Measurements from ENCODE around the gene MAP1S. TPM values are rescaled to one million over a fixed set of nuclear protein-coding genes. Genes with fewer than 3 reads are reported as not detected.

Gene MAP1S
- total RNA-seq, 2 experiments from 2014 or later = 18.1 to 21.4 TPM

- peaks cover 4% of the 10 kb centered on the region for H3K4me1 ChIP-seq (ENCODE audit: insufficient read depth, low read length)
- Mint-ChIP-seq H3K36me3 (ENCODE audit: low read depth) (no peaks in the 10 kb centered on the region), H3K4me3 (no peak overlapping the region), H3K9me3 (no peaks in the 10 kb centered on the region), H3K27ac (no peak overlapping the region), H3K27me3 (no peaks in the 10 kb centered on the region), H3K4me1 (ENCODE audit: low read depth) (peaks cover 4% of the 10 kb centered on the region)
- TF ChIP-seq, protein P1, sequence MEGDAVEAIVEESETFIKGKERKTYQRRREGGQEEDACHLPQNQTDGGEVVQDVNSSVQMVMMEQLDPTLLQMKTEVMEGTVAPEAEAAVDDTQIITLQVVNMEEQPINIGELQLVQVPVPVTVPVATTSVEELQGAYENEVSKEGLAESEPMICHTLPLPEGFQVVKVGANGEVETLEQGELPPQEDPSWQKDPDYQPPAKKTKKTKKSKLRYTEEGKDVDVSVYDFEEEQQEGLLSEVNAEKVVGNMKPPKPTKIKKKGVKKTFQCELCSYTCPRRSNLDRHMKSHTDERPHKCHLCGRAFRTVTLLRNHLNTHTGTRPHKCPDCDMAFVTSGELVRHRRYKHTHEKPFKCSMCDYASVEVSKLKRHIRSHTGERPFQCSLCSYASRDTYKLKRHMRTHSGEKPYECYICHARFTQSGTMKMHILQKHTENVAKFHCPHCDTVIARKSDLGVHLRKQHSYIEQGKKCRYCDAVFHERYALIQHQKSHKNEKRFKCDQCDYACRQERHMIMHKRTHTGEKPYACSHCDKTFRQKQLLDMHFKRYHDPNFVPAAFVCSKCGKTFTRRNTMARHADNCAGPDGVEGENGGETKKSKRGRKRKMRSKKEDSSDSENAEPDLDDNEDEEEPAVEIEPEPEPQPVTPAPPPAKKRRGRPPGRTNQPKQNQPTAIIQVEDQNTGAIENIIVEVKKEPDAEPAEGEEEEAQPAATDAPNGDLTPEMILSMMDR (IDR thresholded peaks at IDR 0.05) = no peak
- no peak for ATAC-seq (ENCODE audit: poor library complexity)
- POLR2A ChIA-PET = interaction anchor here (2.0 kb wide), 1 partner anchor 153 kb away, joined by 6 read pairs; the partner anchor contains the start of gene RPL18A
- H3K4me3 ChIP-seq (ENCODE audit: low read length) = no peak overlapping the region
- H3K27ac ChIP-seq (ENCODE audit: low read depth in 1 of 2, low read length in 2 of 2) = no peak overlapping the region
- H3K9me3 ChIP-seq (ENCODE audit: control insufficient read depth in 1 of 2, insufficient read depth in 1 of 2, low read length in 2 of 2) = no peaks in the 10 kb centered on the region
- peaks cover 0 to 2% of the 10 kb centered on the region in 2 experiments for H3K27me3 ChIP-seq (ENCODE audit: control insufficient read depth in 1 of 2, insufficient read depth in 2 of 2, low read length in 2 of 2)
- intact Hi-C loops (cut with DNase I, micrococcal nuclease) = no loop called here
- no peaks in the 10 kb centered on the region for H3K36me3 ChIP-seq (ENCODE audit: insufficient read depth, low read length)
- CTCF ChIA-PET = interaction anchor here (0.9 kb wide), 1 partner anchor 60 kb away, joined by 3 read pairs; no protein-coding TSS in a partner anchor
- DNase-seq = no peak
Observed at GRCh38 chr19:17706750-17707181, 12.5 kb upstream of the MAP1S start.

DNA sequence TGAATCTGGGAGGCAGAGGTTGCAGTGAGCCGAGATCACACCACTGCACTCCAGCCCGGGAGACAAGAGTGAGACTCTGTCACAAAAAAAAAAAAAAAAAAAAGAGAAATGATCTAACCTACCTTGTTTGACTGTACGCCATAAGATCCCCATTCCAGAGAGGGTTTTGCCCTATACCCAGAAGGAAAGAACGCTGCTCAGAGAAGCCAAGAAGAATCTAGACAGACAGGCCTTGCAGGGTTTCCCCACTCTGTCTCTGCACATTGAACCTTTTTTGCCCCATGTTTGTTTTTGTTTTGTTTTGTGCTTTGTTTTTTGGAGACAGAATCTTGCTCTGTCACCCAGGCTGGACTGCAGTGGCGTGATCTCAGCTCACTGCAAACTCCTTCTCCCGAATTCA lies 7.4 kb upstream of the MAP1S start:
- Histone ChIP-seq H3K27ac (ENCODE audit: low read depth in 1 of 2, low read length in 2 of 2) (no peak overlapping the region), H3K27me3 (ENCODE audit: control insufficient read depth in 1 of 2, insufficient read depth in 2 of 2, low read length in 2 of 2) (no peaks in the 10 kb centered on the region), H3K4me1 (ENCODE audit: insufficient read depth, low read length) (no peaks in the 10 kb centered on the region), H3K36me3 (ENCODE audit: insufficient read depth, low read length) (no peaks in the 10 kb centered on the region), H3K4me3 (ENCODE audit: low read length) (no peak overlapping the region), H3K9me3 (ENCODE audit: control insufficient read depth in 1 of 2, insufficient read depth in 1 of 2, low read length in 2 of 2) (no peaks in the 10 kb centered on the region)
- TF ChIP-seq, protein P1 (IDR thresholded peaks at IDR 0.05) = no peak
- ATAC-seq (ENCODE audit: poor library complexity) (no peak), DNase-seq (no peak)
- Mint-ChIP-seq H3K27ac (no peak overlapping the region), H3K27me3 (no peaks in the 10 kb centered on the region), H3K9me3 (no peaks in the 10 kb centered on the region), H3K4me1 (ENCODE audit: low read depth) (no peaks in the 10 kb centered on the region), H3K4me3 (no peak overlapping the region), H3K36me3 (ENCODE audit: low read depth) (no peaks in the 10 kb centered on the region)
- ChIA-PET POLR2A (no interaction called here), CTCF (no interaction called here)
- intact Hi-C loops (cut with DNase I, micrococcal nuclease) = no loop called here

DNA sequence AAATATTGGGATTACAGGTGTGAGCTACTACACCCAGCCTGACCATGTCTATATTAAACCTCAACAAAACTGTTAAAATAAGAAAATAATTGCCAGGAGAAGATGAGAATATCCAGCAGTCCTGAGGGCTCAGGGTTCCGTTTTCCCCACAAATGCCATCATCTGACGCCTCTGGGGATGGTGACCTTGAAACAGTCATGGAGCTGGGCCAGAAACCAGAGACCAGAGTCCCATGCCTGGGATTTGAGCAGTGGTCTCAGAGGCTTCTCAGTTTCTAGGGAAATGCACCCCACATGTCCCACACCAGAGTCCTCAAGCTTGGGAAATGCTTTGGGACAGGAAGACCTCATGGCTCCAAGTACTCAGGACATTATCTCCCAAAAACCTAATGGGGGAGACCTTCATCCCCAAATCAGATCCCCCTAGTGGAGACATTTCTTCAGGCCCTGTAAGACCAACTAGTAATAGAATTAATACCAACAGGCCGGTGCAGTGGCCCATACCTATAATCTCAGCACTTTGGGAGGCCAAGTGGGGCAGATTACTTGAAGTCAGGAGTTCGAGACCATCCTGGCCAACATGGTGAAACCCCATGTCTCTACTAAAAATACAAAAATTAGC lies 2.9 kb upstream of the MAP1S start:
- intact Hi-C loops (cut with DNase I, micrococcal nuclease) = loop anchor here in 1 of 2 experiments (5.0 kb wide), 1 partner anchor 159 kb away; the partner anchor contains the start of gene COLGALT1
- Histone ChIP-seq H3K27ac (ENCODE audit: low read depth in 1 of 2, low read length in 2 of 2) (no peak overlapping the region), H3K27me3 (ENCODE audit: control insufficient read depth in 1 of 2, insufficient read depth in 2 of 2, low read length in 2 of 2) (no peaks in the 10 kb centered on the region), H3K9me3 (ENCODE audit: control insufficient read depth in 1 of 2, insufficient read depth in 1 of 2, low read length in 2 of 2) (no peaks in the 10 kb centered on the region), H3K4me1 (ENCODE audit: insufficient read depth, low read length) (peaks cover 29% of the 10 kb centered on the region), H3K36me3 (ENCODE audit: insufficient read depth, low read length) (no peaks in the 10 kb centered on the region), H3K4me3 (ENCODE audit: low read length) (no peak overlapping the region)
- H3K36me3 Mint-ChIP-seq (ENCODE audit: low read depth) = peaks cover 18% of the 10 kb centered on the region
- POLR2A ChIA-PET = interaction anchor here (0.6 kb wide), 1 partner anchor 40 kb away, joined by 3 read pairs; no protein-coding TSS in a partner anchor
- H3K4me3 Mint-ChIP-seq = peak overlapping the region; percentile 25
- H3K27me3 Mint-ChIP-seq = no peaks in the 10 kb centered on the region
- CTCF ChIA-PET = interaction anchor here (0.8 kb wide), 1 partner anchor 20 kb away, joined by 5 read pairs; no protein-coding TSS in a partner anchor
- ATAC-seq (ENCODE audit: poor library complexity) = no peak
- DNase-seq = no peak
- H3K27ac Mint-ChIP-seq = no peak overlapping the region
- no peaks in the 10 kb centered on the region for H3K9me3 Mint-ChIP-seq
- TF ChIP-seq, protein P1 (IDR thresholded peaks at IDR 0.05) = no peak
- H3K4me1 Mint-ChIP-seq (ENCODE audit: low read depth) = peaks cover 30% of the 10 kb centered on the region
